Transverse colon (tissue), 4 donors: ENCODE data around the gene ZNF20. TPM values are rescaled to one million over a fixed set of nuclear protein-coding genes. Genes with fewer than 3 reads are reported as not detected.

Experiments
- DNase-seq: peaks from one replicate; pipeline ENCODE4 v3.0.0-alpha.2; 2019
- H3K27ac ChIP-seq, 4 donors: fragments of 200-600 bp; sonication (generic); 2 replicates each; pipeline ENCODE4 v1.5.1; 2016 to 2018; ENCODE audit warnings: inconsistent platforms in 4 of 4
- H3K27me3 ChIP-seq: fragments of 200-600 bp; sonication (generic); 2 replicates; pipeline ENCODE4 v1.5.1; 2017; ENCODE audit warnings: inconsistent platforms
- H3K36me3 ChIP-seq, 4 donors: fragments of 200-600 bp; sonication (generic); 2 replicates each; pipeline ENCODE4 v1.5.1; 2017 to 2019; ENCODE audit warnings: inconsistent platforms in 4 of 4
- H3K4me1 ChIP-seq, 4 donors: fragments of 200-600 bp; sonication (generic); 2 replicates each; pipeline ENCODE4 v1.5.1; 2017 to 2020; ENCODE audit warnings: inconsistent platforms in 4 of 4
- H3K4me3 ChIP-seq, 4 donors: fragments of 200-600 bp; sonication (generic); 1 replicate in 1 of 4; 2 replicates in 3 of 4; pipeline versions ENCODE4 v1.5.1 to v1.6.1; 2017 to 2019; ENCODE audit warnings: inconsistent platforms in 4 of 4
- H3K9me3 ChIP-seq, 2 donors: fragments of 200-600 bp; sonication (generic); 2 replicates each; pipeline ENCODE4 v1.5.1; 2017 to 2019; ENCODE audit warnings: inconsistent platforms in 2 of 2
- EP300 ChIP-seq: sonication (generic); formaldehyde crosslinking; IDR thresholded peaks from one replicate; pipeline ENCODE4 v1.6.1; 2017; ENCODE audit warnings: antibody characterized with exemption, low read depth
- POLR2A ChIP-seq: fragments of 450-650 bp; IDR thresholded peaks from one replicate; pipeline ENCODE4 v1.6.1; 2016; ENCODE audit warnings: antibody characterized with exemption, mild to moderate bottlenecking, moderate library complexity
- POLR2AphosphoS5 ChIP-seq, 3 donors: sonication (generic); formaldehyde crosslinking; IDR thresholded peaks; one replicate each; pipeline ENCODE4 v1.6.1; 2016; ENCODE audit warnings: antibody characterized with exemption in 3 of 3
- WGBS, 2 donors: methylation state at CpG; one replicate each; pipeline ENCODE4 v1.1.5; 2018; ENCODE audit warnings: low coverage in 1 of 2; 5-methylcytosine and 5-hydroxymethylcytosine counted together
- in situ Hi-C, 4 donors: fragments of 200-750 bp; cut with MboI; loops; one replicate each; pipeline versions ENCODE4 v1.15.0 to v1.15.1; 2017; ENCODE audit warnings: low sequenced_read_pairs in 3 of 4, low pct_ligation_motif_present in 1 of 4, low pct_unique_long_range_greater_than_20kb in 1 of 4
- intact Hi-C: fragments of 100-400 bp; cut with DNase I; formaldehyde crosslinking; loops from one replicate; pipeline ENCODE4 v1.15.1; 2023; ENCODE audit warnings: low total_unique reads
- total RNA-seq, 4 donors: library from RNA; depleted of rRNA; stranded (reverse); fragments of >200 nt; gene quantifications; one replicate each; pipeline ENCODE4 v1.1.0, GENCODE V29; 2016
- TF ChIP-seq, protein P1 (sequence below), 5 experiments: fragments of 200-600 bp in 3 of 5; fragments of 450-650 bp in 2 of 5; sonication (generic) in 3 of 5; IDR thresholded peaks; 1 replicate in 2 of 5; 2 replicates in 3 of 5; pipeline ENCODE4 v1.5.1; 2016 to 2017; ENCODE audit warnings: antibody characterized with exemption in 5 of 5, inconsistent platforms in 3 of 5, mild to moderate bottlenecking in 2 of 5, moderate library complexity in 1 of 5

ZNF20 gene
- total RNA-seq, 4 donors from 2014 or later, result 0.37 to 4.8 (median 2.9) TPM

DNA sequence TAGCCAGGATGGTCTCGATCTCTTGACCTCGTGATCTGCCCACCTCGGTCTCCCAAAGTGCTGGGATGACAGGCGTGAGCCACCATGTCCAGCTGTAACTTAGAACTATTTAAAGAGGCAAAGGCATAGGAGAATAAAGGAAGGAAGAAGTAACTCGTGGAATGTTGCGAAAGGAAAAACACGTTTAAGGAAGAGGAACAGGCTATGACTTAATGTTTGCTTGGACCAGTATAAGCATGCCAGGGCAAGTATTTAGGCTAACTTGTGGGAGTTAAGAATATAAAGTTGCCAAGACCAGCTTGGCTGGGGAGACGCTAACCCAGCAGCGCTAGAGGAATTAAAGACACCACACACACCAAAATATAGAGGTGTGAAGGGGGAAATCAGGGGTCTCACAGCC is 42.1 kb downstream of the ZNF20 start:
- DNase-seq, result no peak
- no peak overlapping the region for H3K4me3 ChIP-seq
- H3K27ac ChIP-seq, result no peak overlapping the region
- in situ Hi-C loops (no loop called here), intact Hi-C loops (no loop called here)
- peaks cover 0 to under 1% of the 10 kb centered on the region in 2 donors for H3K9me3 ChIP-seq
- no peaks in the 10 kb centered on the region for H3K36me3 ChIP-seq
- TF ChIP-seq POLR2AphosphoS5 (IDR thresholded peaks at IDR 0.05), result no peak
- no peak for TF ChIP-seq POLR2A
- no peaks in the 10 kb centered on the region for H3K27me3 ChIP-seq
- 87 to 93% methylated on average over 6 to 9 of the region's 9 CpGs for WGBS, 2 donors
- H3K4me1 ChIP-seq, result peaks cover 0 to 4% (median 0%) of the 10 kb centered on the region in 4 donors

DNA sequence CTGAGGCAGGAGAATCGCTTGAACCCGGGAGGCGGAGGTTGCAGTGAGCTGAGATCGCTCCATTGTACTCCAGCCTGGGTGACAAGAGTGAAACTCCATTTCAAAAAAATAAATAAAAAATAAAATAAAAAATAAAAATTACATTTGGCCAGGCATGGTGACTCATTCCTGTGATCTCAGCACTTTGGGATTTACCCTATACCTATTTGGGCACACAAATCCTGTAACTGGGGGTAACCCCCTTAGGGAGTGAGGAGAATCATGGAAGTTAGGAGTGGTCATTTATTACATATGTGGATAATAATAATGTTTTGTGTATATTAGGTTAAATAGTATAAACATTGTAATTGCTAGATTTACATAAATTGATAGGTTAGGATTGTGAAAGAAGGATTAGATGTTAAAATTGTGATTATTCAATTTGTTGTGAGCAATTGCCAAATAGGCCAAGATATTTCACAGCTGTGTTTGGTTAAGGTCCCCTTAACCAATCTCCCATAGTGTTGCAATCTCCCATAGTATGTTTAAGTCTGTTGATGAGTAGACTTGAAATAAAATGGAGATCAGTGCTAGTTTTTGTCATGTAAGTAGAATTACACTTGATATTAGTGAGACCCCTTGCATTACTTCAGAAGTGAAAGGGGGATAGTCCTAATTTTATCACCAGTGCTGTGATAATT is 44.9 kb downstream of the ZNF20 start:
- intact Hi-C loops, result no loop called here
- in situ Hi-C loops, result no loop called here
- WGBS, 2 donors, result 90% methylated on average over 4 of the region's 4 CpGs; no CpG with 5 or more reads in 1 of the 2 donors

DNA sequence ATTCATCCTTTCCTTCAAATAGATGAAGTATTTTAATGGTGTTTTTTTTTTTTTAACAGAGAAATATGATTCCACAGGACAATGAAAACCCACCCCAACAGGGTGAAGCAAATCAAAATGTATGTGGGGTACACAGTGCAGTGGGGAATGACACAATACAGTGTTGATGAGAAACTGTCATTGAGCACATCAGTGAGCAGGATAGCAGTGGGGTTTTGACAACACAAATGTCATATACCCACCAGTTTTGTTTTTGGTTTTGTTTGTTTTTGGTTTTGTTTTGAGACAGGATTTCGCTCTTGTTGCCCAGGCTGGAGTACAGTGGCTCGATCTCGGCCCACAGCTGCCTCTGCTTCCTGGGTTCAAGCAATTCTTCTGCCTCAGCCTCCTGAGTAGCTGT is 46.4 kb downstream of the ZNF20 start:
- Histone ChIP-seq H3K9me3 (no peaks in the 10 kb centered on the region), H3K36me3 (no peaks in the 10 kb centered on the region), H3K4me1 (peaks cover 0 to 12% (median 3%) of the 10 kb centered on the region in 4 donors), H3K27me3 (no peaks in the 10 kb centered on the region), H3K4me3 (no peak overlapping the region), H3K27ac (no peak overlapping the region)
- intact Hi-C loops (no loop called here), in situ Hi-C loops (no loop called here)
- TF ChIP-seq, protein P1, sequence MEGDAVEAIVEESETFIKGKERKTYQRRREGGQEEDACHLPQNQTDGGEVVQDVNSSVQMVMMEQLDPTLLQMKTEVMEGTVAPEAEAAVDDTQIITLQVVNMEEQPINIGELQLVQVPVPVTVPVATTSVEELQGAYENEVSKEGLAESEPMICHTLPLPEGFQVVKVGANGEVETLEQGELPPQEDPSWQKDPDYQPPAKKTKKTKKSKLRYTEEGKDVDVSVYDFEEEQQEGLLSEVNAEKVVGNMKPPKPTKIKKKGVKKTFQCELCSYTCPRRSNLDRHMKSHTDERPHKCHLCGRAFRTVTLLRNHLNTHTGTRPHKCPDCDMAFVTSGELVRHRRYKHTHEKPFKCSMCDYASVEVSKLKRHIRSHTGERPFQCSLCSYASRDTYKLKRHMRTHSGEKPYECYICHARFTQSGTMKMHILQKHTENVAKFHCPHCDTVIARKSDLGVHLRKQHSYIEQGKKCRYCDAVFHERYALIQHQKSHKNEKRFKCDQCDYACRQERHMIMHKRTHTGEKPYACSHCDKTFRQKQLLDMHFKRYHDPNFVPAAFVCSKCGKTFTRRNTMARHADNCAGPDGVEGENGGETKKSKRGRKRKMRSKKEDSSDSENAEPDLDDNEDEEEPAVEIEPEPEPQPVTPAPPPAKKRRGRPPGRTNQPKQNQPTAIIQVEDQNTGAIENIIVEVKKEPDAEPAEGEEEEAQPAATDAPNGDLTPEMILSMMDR (IDR thresholded peaks at IDR 0.05), result no peak
- TF ChIP-seq EP300 (no peak), POLR2AphosphoS5 (IDR thresholded peaks at IDR 0.05) (no peak), POLR2A (no peak)
- no peak for DNase-seq
- 70 to 100% methylated on average over 2 to 3 of the region's 3 CpGs for WGBS, 2 donors

More for the DNA sequence above, 44.9 kb downstream of the ZNF20 start:
- no peak for DNase-seq
- peaks cover 0 to 12% (median 3%) of the 10 kb centered on the region in 4 donors for H3K4me1 ChIP-seq
- H3K27ac ChIP-seq, result no peak overlapping the region
- H3K4me3 ChIP-seq, result no peak overlapping the region
- H3K27me3 ChIP-seq, result no peaks in the 10 kb centered on the region
- H3K9me3 ChIP-seq, result no peaks in the 10 kb centered on the region
- TF ChIP-seq, protein P1 (IDR thresholded peaks at IDR 0.05), result no peak
- no peak for TF ChIP-seq EP300
- TF ChIP-seq POLR2A, result no peak
- no peak for TF ChIP-seq POLR2AphosphoS5 (IDR thresholded peaks at IDR 0.05)
- no peaks in the 10 kb centered on the region for H3K36me3 ChIP-seq

DNA sequence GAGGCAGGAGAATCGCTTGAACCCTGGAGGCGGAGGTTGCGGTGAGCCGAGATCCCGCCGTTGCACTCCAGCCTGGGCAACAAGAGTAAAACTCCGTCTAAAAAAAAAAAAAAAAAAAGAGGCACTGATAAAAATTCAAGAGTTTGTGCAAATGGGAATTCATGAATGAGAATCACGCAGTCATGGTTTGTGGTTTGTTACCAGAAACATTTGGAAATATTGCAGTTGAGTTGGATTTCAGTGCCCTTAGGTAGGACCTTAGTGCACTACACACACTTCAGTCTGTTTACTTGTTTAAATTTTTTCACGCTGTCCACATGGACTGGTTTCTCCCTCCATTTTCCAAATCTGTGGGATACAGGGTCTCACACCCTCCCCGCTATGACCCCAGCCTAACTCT is 47.2 kb downstream of the ZNF20 start:
- no peak for DNase-seq
- no peaks in the 10 kb centered on the region for H3K36me3 ChIP-seq
- TF ChIP-seq, protein P1 (IDR thresholded peaks at IDR 0.05), result no peak
- no peak for TF ChIP-seq POLR2A
- TF ChIP-seq EP300, result no peak
- no peak for TF ChIP-seq POLR2AphosphoS5 (IDR thresholded peaks at IDR 0.05)
- in situ Hi-C loops, result no loop called here
- H3K9me3 ChIP-seq, result no peaks in the 10 kb centered on the region
- peak overlapping the region in 3 of 4 donors; percentile 43 to 72 (median 54) for H3K4me3 ChIP-seq
- no peaks in the 10 kb centered on the region for H3K27me3 ChIP-seq
- WGBS, 2 donors, result 57 to 67% methylated on average over 3 to 10 of the region's 10 CpGs
- intact Hi-C loops, result no loop called here
- peaks cover 0 to 12% (median 3%) of the 10 kb centered on the region in 4 donors for H3K4me1 ChIP-seq
- peak overlapping the region in 3 of 4 donors; percentile 71 to 76 (median 72) for H3K27ac ChIP-seq
